H1 (cell line): ENCODE data around the gene LRRC3C. TPM values are rescaled to one million over a fixed set of nuclear protein-coding genes. Genes with fewer than 3 reads are reported as not detected.
A peak's percentile ranks its signal among the peaks of the same experiment; 100 is the strongest.

Source experiments
- CTCF ChIA-PET: fragments of 300-600 bp; sonication (Branson Sonifier 250); formaldehyde crosslinking; loops from one replicate; lab custom pipeline; 2021; ENCODE audit not compliant: partially characterized antibody; lab: Charles Lee
- POLR2A ChIA-PET: fragments of 300-600 bp; sonication (Branson Sonifier 250); formaldehyde crosslinking; loops from one replicate; lab custom pipeline; 2021; ENCODE audit warnings: inconsistent platforms; ENCODE audit not compliant: partially characterized antibody; lab: Charles Lee
- DNase-seq, 2 experiments: peaks; one replicate each; pipeline versions ENCODE4 v3.0.0 to v3.0.0-alpha.2; 2010 to 2022; ENCODE audit warnings: low spot score in 2 of 2, low read depth in 1 of 2, mixed read lengths in 1 of 2
- FAIRE-seq: peaks from 2 replicates; lab custom pipeline; 2011; peaks lifted over from hg19 to GRCh38; lab: Jason Lieb, UNC
- H2AFZ ChIP-seq: 2 replicates; pipeline ENCODE4 v1.8.1; 2012; ENCODE audit warnings: low read length, inconsistent platforms
- H2AK5ac ChIP-seq: 2 replicates; pipeline ENCODE4 v1.6.1; 2013; ENCODE audit warnings: low read depth, low read length
- H2BK120ac ChIP-seq: replicated peaks from 2 replicates; pipeline ENCODE3; 2013; ENCODE audit warnings: low read depth, low read length, inconsistent platforms
- H2BK12ac ChIP-seq: 2 replicates; pipeline ENCODE4 v1.6.1; 2013; ENCODE audit warnings: low read depth, low read length
- H2BK15ac ChIP-seq: 2 replicates; pipeline ENCODE4 v1.6.1; 2013; ENCODE audit warnings: low read length
- H2BK20ac ChIP-seq: 2 replicates; pipeline ENCODE4 v1.6.1; 2013; ENCODE audit warnings: low read length
- H2BK5ac ChIP-seq: 2 replicates; pipeline ENCODE4 v1.6.1; 2013; ENCODE audit warnings: low read depth, low read length
- H3K14ac ChIP-seq: 2 replicates; pipeline ENCODE4 v1.6.1; 2013; ENCODE audit warnings: inconsistent platforms; ENCODE audit not compliant: insufficient read length
- H3K18ac ChIP-seq: 2 replicates; pipeline ENCODE4 v1.6.1; 2013; ENCODE audit warnings: low read length; ENCODE audit errors: extremely low read depth
- H3K23ac ChIP-seq: 2 replicates; pipeline ENCODE4 v1.6.1; 2013; ENCODE audit warnings: inconsistent platforms; ENCODE audit not compliant: insufficient read length
- H3K23me2 ChIP-seq: 2 replicates; pipeline ENCODE4 v1.6.1; 2013; ENCODE audit warnings: low read depth, low read length
- H3K27ac ChIP-seq: 2 replicates; pipeline ENCODE4 v1.6.1; 2011; ENCODE audit warnings: low read depth, low read length, inconsistent platforms
- H3K27me3 ChIP-seq, 4 experiments: replicated peaks in 1 of 4; 1 replicate in 1 of 4; 2 replicates in 3 of 4; pipeline versions ENCODE4 v1.6.1 to v1.8.1; 2011 to 2013; ENCODE audit warnings: low read length in 3 of 4, mild to moderate bottlenecking in 3 of 4, inconsistent platforms in 2 of 4, mixed read lengths in 2 of 4, moderate library complexity in 1 of 4; ENCODE audit not compliant: control insufficient read depth in 3 of 4, insufficient read depth in 3 of 4; ENCODE audit errors: extremely low read depth in 1 of 4
- H3K36me3 ChIP-seq, 4 experiments: 2 replicates each; pipeline versions ENCODE4 v1.6.1 to v1.8.1; 2011 to 2013; ENCODE audit warnings: mild to moderate bottlenecking in 4 of 4, low read length in 3 of 4, moderate library complexity in 2 of 4, control low read depth in 1 of 4, inconsistent platforms in 1 of 4; ENCODE audit not compliant: insufficient read depth in 4 of 4, control insufficient read depth in 2 of 4
- H3K4ac ChIP-seq: replicated peaks from 2 replicates; pipeline ENCODE3; 2013; ENCODE audit warnings: low read length, low read depth, mixed read lengths, inconsistent platforms; ENCODE audit not compliant: insufficient read length
- H3K4me1 ChIP-seq, 4 experiments: replicated peaks in 1 of 4; 1 replicate in 1 of 4; 2 replicates in 3 of 4; pipeline versions ENCODE4 v1.6.1 to v1.8.1; 2011 to 2013; ENCODE audit warnings: low read length in 3 of 4, inconsistent platforms in 2 of 4, mixed read lengths in 1 of 4; ENCODE audit not compliant: insufficient read depth in 4 of 4, control insufficient read depth in 3 of 4
- H3K4me2 ChIP-seq, 2 experiments: 2 replicates each; pipeline versions ENCODE4 v1.6.1 to v1.8.1; 2011 to 2013; ENCODE audit warnings: low read depth in 2 of 2, low read length in 2 of 2, control low read depth in 1 of 2, inconsistent platforms in 1 of 2, mild to moderate bottlenecking in 1 of 2; ENCODE audit not compliant: insufficient read depth in 1 of 2
- H3K4me3 ChIP-seq, 4 experiments: fragments of 200-600, 300-600 bp in 1 of 4; sonication (generic), shearing (Covaris generic), sonication (Bioruptor Twin) in 1 of 4; 2 replicates each; pipeline versions ENCODE4 v1.5.1 to v1.8.1; 2011 to 2016; ENCODE audit warnings: low read length in 4 of 4, low read depth in 3 of 4, control low read depth in 2 of 4, inconsistent platforms in 2 of 4, mild to moderate bottlenecking in 2 of 4, mixed read lengths in 1 of 4, moderate library complexity in 1 of 4; ENCODE audit not compliant: insufficient read depth in 2 of 4; ENCODE audit errors: extremely low read depth in 1 of 4
- H3K56ac ChIP-seq: replicated peaks from 2 replicates; pipeline ENCODE3; 2013; ENCODE audit warnings: low read depth, mild to moderate bottlenecking, mixed read lengths, low read length, inconsistent platforms; ENCODE audit not compliant: insufficient read length
- H3K79me1 ChIP-seq: 2 replicates; pipeline ENCODE4 v1.6.1; 2013; ENCODE audit warnings: low read depth, low read length, control low read depth
- H3K79me2 ChIP-seq, 2 experiments: 2 replicates each; pipeline versions ENCODE4 v1.6.1 to v1.8.1; 2012 to 2013; ENCODE audit warnings: low read length in 2 of 2, mild to moderate bottlenecking in 2 of 2, inconsistent platforms in 1 of 2; ENCODE audit not compliant: insufficient read depth in 2 of 2, control insufficient read depth in 1 of 2
- H3K9ac ChIP-seq, 4 experiments: replicated peaks in 1 of 4; 1 replicate in 1 of 4; 2 replicates in 3 of 4; pipeline versions ENCODE4 v1.6.1 to v1.8.1; 2011 to 2013; ENCODE audit warnings: low read depth in 3 of 4, low read length in 3 of 4, control low read depth in 2 of 4, mild to moderate bottlenecking in 2 of 4, moderate library complexity in 2 of 4, inconsistent platforms in 1 of 4; ENCODE audit errors: extremely low read depth in 1 of 4
- H3K9me3 ChIP-seq, 2 experiments: 2 replicates each; pipeline versions ENCODE4 v1.6.1 to v1.8.1; 2012 to 2013; ENCODE audit warnings: mild to moderate bottlenecking in 2 of 2, moderate library complexity in 2 of 2, control low read depth in 1 of 2, inconsistent platforms in 1 of 2, low read depth in 1 of 2, low read length in 1 of 2, mixed read lengths in 1 of 2; ENCODE audit not compliant: insufficient read depth in 2 of 2
- H4K20me1 ChIP-seq, 2 experiments: replicated peaks in 1 of 2; 2 replicates each; pipeline versions ENCODE3 to v1.8.1; 2011 to 2013; ENCODE audit warnings: inconsistent platforms in 2 of 2, low read length in 2 of 2, mild to moderate bottlenecking in 1 of 2; ENCODE audit not compliant: insufficient read depth in 2 of 2, control insufficient read depth in 1 of 2
- H4K5ac ChIP-seq: 2 replicates; pipeline ENCODE4 v1.6.1; 2013; ENCODE audit warnings: low read length, low read depth, mixed read lengths, inconsistent platforms; ENCODE audit not compliant: insufficient read length
- H4K8ac ChIP-seq: 2 replicates; pipeline ENCODE4 v1.8.0; 2013; ENCODE audit warnings: mild to moderate bottlenecking, moderate library complexity, low read length, inconsistent platforms; ENCODE audit not compliant: insufficient read depth; ENCODE audit errors: extremely low read depth
- H4K91ac ChIP-seq: replicated peaks from 2 replicates; pipeline ENCODE3; 2013; ENCODE audit warnings: low read length, mixed read lengths, inconsistent platforms; ENCODE audit not compliant: insufficient read length
- BCL11A ChIP-seq, 2 experiments: IDR thresholded peaks; one replicate each; pipeline ENCODE4 v1.6.1; 2011; ENCODE audit warnings: low read depth in 2 of 2, low read length in 2 of 2, mild to moderate bottlenecking in 2 of 2
- E2F6 ChIP-seq: IDR thresholded peaks from 2 replicates; pipeline ENCODE4 v1.6.1; 2012; ENCODE audit warnings: inconsistent platforms
- FOSL1 ChIP-seq: IDR thresholded peaks from 2 replicates; pipeline ENCODE4 v1.6.1; 2011; ENCODE audit warnings: mild to moderate bottlenecking, low read depth, low read length, moderate library complexity; ENCODE audit not compliant: insufficient read depth
- JUND ChIP-seq: IDR thresholded peaks from 2 replicates; pipeline ENCODE4 v1.6.1; 2011; ENCODE audit warnings: mild to moderate bottlenecking, improper control_type of control experiment, low read length
- KDM4A ChIP-seq: IDR thresholded peaks from one replicate; pipeline ENCODE4 v1.7.1; 2012; ENCODE audit warnings: low read depth, mild to moderate bottlenecking, moderate library complexity, low read length, inconsistent platforms; ENCODE audit not compliant: severe bottlenecking
- MAX ChIP-seq: IDR thresholded peaks from 2 replicates; pipeline ENCODE4 v1.6.1; 2012; ENCODE audit warnings: inconsistent platforms
- PHF8 ChIP-seq: fragments of 200-600 bp; sonication (generic); conservative IDR thresholded peaks from 2 replicates; pipeline ENCODE4 v1.7.1; 2012; ENCODE audit warnings: low read depth, mild to moderate bottlenecking, inconsistent platforms, low read length, moderate library complexity
- POLR2A ChIP-seq, 2 experiments: IDR thresholded peaks; 1 replicate in 1 of 2; 2 replicates in 1 of 2; pipeline ENCODE4 v1.6.1; 2011; ENCODE audit warnings: low read depth in 2 of 2, low read length in 2 of 2, mild to moderate bottlenecking in 2 of 2; ENCODE audit errors: control extremely low read depth in 1 of 2
- POLR2AphosphoS5 ChIP-seq: IDR thresholded peaks from 2 replicates; pipeline ENCODE4 v1.6.1; 2011; ENCODE audit warnings: low read depth, low read length
- POU5F1 ChIP-seq: IDR thresholded peaks from 2 replicates; pipeline ENCODE4 v1.6.1; 2011; ENCODE audit warnings: low read depth, mild to moderate bottlenecking, low read length, moderate library complexity
- SP1 ChIP-seq: IDR thresholded peaks from 2 replicates; pipeline ENCODE4 v1.6.1; 2011; ENCODE audit warnings: low read depth, low read length
- SP4 ChIP-seq: IDR thresholded peaks from 2 replicates; pipeline ENCODE4 v1.6.1; 2012; ENCODE audit warnings: low read length, inconsistent platforms
- WGBS, 2 experiments: shearing (Covaris generic) in 1 of 2; methylation state at CpG; one replicate each; pipeline versions ENCODE4 v1.1.6 to v1.1.7; 2013 to 2015; ENCODE audit warnings: low lambda C conversion rate in 2 of 2, mixed read lengths in 2 of 2, inconsistent platforms in 1 of 2, low coverage in 1 of 2, missing lambda C conversion rate in 1 of 2; ENCODE audit not compliant: insufficient replicate concordance in 2 of 2, insufficient coverage in 1 of 2, insufficient read length in 1 of 2; ENCODE audit errors: extremely low coverage in 1 of 2, missing lambda C conversion rate in 1 of 2; 5-methylcytosine and 5-hydroxymethylcytosine counted together
- polyA plus RNA-seq, 7 experiments: library from polyadenylated mRNA; depleted of rRNA in 3 of 7; stranded (reverse) in 5 of 7; unstranded in 2 of 7; fragments of >200 nt in 5 of 7; fragments of 200-250 nt in 2 of 7; gene quantifications; 1 replicate in 5 of 7; 2 replicates in 1 of 7; 4 replicates in 1 of 7; pipeline versions ENCODE4 v1.2.1 to v1.2.3, GENCODE V29; 2011 to 2013; ENCODE audit warnings: missing spikeins in 2 of 7, mixed read lengths in 2 of 7
- total RNA-seq: library from RNA; stranded (reverse); fragmentation: NEBNext Ultra II Directional; extraction: Animal tissue kit (Norgen Biotek cat#: 25700); gene quantifications from 2 replicates; pipeline ENCODE4 v1.2.1, GENCODE V29; 2021

The LRRC3C gene
- total and polyA plus RNA-seq, 2 of the 8 experiments (the other 6 are each of a cell fraction or from before 2014, with no cell fraction given): not detected

- Histone ChIP-seq H3K4me1 (peaks cover 0 to 6% (median 3%) of the 10 kb centered on the region in 4 experiments; a peak in 5 of 7 replicates), H2BK5ac (no peak overlapping the region), H3K36me3 (peaks cover 0 to 1% (median under 1%) of the 10 kb centered on the region in 4 experiments; a peak in 4 of 8 replicates), H2BK20ac (no peak overlapping the region), H2AFZ (0 out of 2 replicates have a peak overlapping the region, but pooled peaks have one; percentile 77), H3K4ac (no peak overlapping the region), H3K27me3 (no peaks in the 10 kb centered on the region), H2BK15ac (no peak overlapping the region), H4K5ac (no peak overlapping the region), H4K20me1 (peaks cover 4 to 11% of the 10 kb centered on the region in 2 experiments), H2BK12ac (0 out of 2 replicates have a peak overlapping the region, but pooled peaks have one; percentile 13), H4K91ac (no peak overlapping the region), H3K23ac (no peak overlapping the region), H3K14ac (no peak overlapping the region), H4K8ac (no peak overlapping the region), H3K18ac (no peak overlapping the region), H3K27ac (no peak overlapping the region), H3K79me1 (peaks cover 2% of the 10 kb centered on the region; the same call in 1 of the 2 replicates), H3K56ac (no peak overlapping the region), H3K23me2 (peaks cover 17% of the 10 kb centered on the region), H3K4me3 (peak overlapping the region in 2 of 4 experiments; percentile 98 to 99; a peak in 2 of 8 replicates), H2AK5ac (no peak overlapping the region), H3K9ac (no peak overlapping the region), H3K79me2 (peaks cover 12 to 28% of the 10 kb centered on the region in 2 experiments), H2BK120ac (no peak overlapping the region), H3K9me3 (no peaks in the 10 kb centered on the region), H3K4me2 (peak overlapping the region; percentile 69 to 90)
- WGBS, 2 experiments: 87% methylated on average over 5 of the region's 5 CpGs; no CpG with 5 or more reads in 1 of the 2 experiments
- DNase-seq (no peak), FAIRE-seq (no peak)
- ChIA-PET POLR2A (interaction anchor here (0.7 to 2.1 kb wide), 9 partner anchors 7 to 161 kb away, joined by 3 to 7 read pairs (median 5); partner anchors contain the start of genes CASC3 and GSDMA), CTCF (interaction anchor here (0.6 to 2.7 kb wide), 13 partner anchors 10 to 162 kb away, joined by 3 to 31 read pairs (median 6); no protein-coding TSS in a partner anchor)
- no peak for TF ChIP-seq POU5F1
- no peak for TF ChIP-seq PHF8
- TF ChIP-seq POLR2AphosphoS5: no peak
- no peak for TF ChIP-seq FOSL1
- no peak for TF ChIP-seq MAX
- no peak for TF ChIP-seq E2F6
- TF ChIP-seq POLR2A (IDR thresholded peaks at IDR 0.05; ENCODE audit: control extremely low read depth in 1 of 2, low read depth in 2 of 2, low read length in 2 of 2): no peak
- no peak for TF ChIP-seq SP4
- no peak for TF ChIP-seq JUND
- no peak for TF ChIP-seq BCL11A (IDR thresholded peaks at IDR 0.05; ENCODE audit: low read depth in 2 of 2, low read length in 2 of 2)
- TF ChIP-seq SP1: no peak
- no peak for TF ChIP-seq KDM4A
These were observed 51.6 kb downstream of the LRRC3C start for GRCh38 chr17:39979016-39979670.
